HG02981 (cell line): ENCODE results near the gene EML4.
A peak's percentile ranks its signal among the peaks of the same experiment; 100 is the strongest.
"Not testable (repeated sequence)": the region's sequence is repeated elsewhere in the genome, so short reads cannot be mapped to it uniquely, and the experiment has no call there.

Experiments used
- ATAC-seq: cut with Tn5 transposase; IDR thresholded peaks from one replicate; pipeline ENCODE4 v1.9.1; 2021; ENCODE audit warnings: mild to moderate bottlenecking, moderate library complexity; ENCODE audit not compliant: unreplicated experiment

The EML4 gene

GRCh38 chr2:42342061-42342794 is 173.1 kb downstream of the EML4 start:
- peak; percentile 53 for ATAC-seq

- peak; percentile 18 for ATAC-seq
These were observed 173.7 kb downstream of the EML4 start for GRCh38 chr2:42342795-42343241.

GRCh38 chr2:42345986-42346385 is 176.8 kb downstream of the EML4 start:
- ATAC-seq: no peak

- not testable (repeated sequence) for ATAC-seq
These were observed 177.7 kb downstream of the EML4 start for GRCh38 chr2:42346856-42347255.

- ATAC-seq: not testable (repeated sequence)
These were observed 178.4 kb downstream of the EML4 start for GRCh38 chr2:42347518-42347917.

GRCh38 chr2:42348113-42348805 is 179.1 kb downstream of the EML4 start:
- no peak for ATAC-seq

- ATAC-seq: no peak
These were observed 181.4 kb downstream of the EML4 start for GRCh38 chr2:42350434-42351063.

GRCh38 chr2:42351864-42352263 is 182.7 kb downstream of the EML4 start:
- ATAC-seq: no peak

- no peak for ATAC-seq
These were observed 184.8 kb downstream of the EML4 start for GRCh38 chr2:42353792-42354429.

GRCh38 chr2:42359304-42359964 is 190.3 kb downstream of the EML4 start:
- ATAC-seq: no peak

GRCh38 chr2:42359965-42360483 is 190.9 kb downstream of the EML4 start:
- ATAC-seq: no peak

- no peak for ATAC-seq
These were observed 191.3 kb downstream of the EML4 start for GRCh38 chr2:42360493-42360889.

- ATAC-seq: peak; percentile 91
These were observed 192.0 kb downstream of the EML4 start, which contains the start of gene COX7A2L for GRCh38 chr2:42360890-42361727. TSS of gene COX7A2L (minus strand) at chr2:42361217. CDS start at chr2:42361161, 56 bp downstream.

- no peak for ATAC-seq
These were observed 192.7 kb downstream of the EML4 start for GRCh38 chr2:42361728-42362283.

- ATAC-seq: no peak
These were observed 194.3 kb downstream of the EML4 start for GRCh38 chr2:42363413-42363812.

- ATAC-seq: no peak
These were observed 195.5 kb downstream of the EML4 start for GRCh38 chr2:42364658-42365057.

GRCh38 chr2:42366411-42366810 is 197.3 kb downstream of the EML4 start:
- ATAC-seq: no peak

GRCh38 chr2:42367835-42368234 is 198.7 kb downstream of the EML4 start:
- no peak for ATAC-seq

- no peak for ATAC-seq
These were observed 199.8 kb downstream of the EML4 start for GRCh38 chr2:42368817-42369531.
